HG02588 (cell line): ENCODE measurements around the gene CARD8.

ENCODE experiments used
- ATAC-seq: cut with Tn5 transposase; IDR thresholded peaks from one replicate; pipeline ENCODE4 v1.9.1; 2021; ENCODE audit warnings: mild to moderate bottlenecking, moderate library complexity; ENCODE audit not compliant: unreplicated experiment

Gene CARD8

DNA sequence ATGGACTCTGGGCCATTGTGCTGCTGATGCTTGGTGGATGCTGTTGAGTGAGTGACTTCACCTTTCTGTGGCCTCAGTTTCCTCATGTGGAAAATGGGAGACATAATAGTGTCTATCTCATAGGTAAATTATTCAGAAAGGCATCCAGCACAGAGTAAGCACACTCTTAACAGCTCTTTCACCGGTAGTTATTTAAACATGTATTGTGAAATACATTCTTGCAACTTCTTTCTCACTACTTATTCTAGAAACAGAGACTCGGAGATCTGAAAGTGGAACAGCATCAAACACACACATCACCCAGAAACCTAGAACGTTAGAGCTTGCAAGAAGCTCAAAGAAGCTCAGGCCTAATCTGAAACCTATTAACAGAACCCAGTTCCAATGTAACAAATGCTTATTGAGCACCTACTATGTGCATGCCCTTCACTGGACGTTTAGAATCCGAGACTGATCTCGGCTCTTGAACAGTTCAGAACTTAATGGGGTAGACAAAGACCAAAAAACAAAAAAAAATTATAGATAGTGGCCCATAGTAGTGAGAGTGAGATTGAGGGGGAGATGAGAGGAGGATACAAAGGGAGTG, 81.2 kb downstream of the CARD8 start:
- ATAC-seq = no peak

DNA sequence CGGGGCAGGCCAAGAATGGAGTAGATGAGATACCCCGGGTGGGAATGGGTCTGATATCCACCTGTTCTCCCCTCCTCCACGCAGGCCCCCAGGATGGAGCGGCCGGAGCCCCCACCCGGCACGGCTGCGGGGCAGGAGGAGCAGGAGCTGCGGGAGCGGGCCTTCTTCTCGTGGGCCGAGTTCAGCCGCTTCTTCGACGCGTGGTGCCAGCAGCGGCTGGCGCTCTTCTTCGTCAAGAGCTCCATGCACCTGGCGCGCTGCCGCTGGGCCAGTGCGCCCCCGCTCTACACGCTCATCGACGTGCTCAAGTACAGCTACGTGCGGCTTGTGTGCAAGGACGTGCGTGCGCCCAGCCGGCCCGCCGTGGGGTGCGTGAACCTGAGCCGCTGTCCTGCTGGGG, 84.0 kb downstream of the CARD8 start:
- no peak for ATAC-seq

GRCh38 chr19:48170817-48171347, 84.8 kb downstream of the CARD8 start:
- ATAC-seq = peak; percentile 1

GRCh38 chr19:48169939-48170803, 85.5 kb downstream of the CARD8 start, which contains the start of the genes LIG1 and ZSWIM9:
LIG1 (minus strand) TSS chr19:48170344; CDS start chr19:48165566, 4,778 bp downstream.
ZSWIM9 (plus strand) TSS chr19:48170680; CDS start chr19:48171803, 1,123 bp downstream.
- peak; percentile 80 for ATAC-seq

DNA sequence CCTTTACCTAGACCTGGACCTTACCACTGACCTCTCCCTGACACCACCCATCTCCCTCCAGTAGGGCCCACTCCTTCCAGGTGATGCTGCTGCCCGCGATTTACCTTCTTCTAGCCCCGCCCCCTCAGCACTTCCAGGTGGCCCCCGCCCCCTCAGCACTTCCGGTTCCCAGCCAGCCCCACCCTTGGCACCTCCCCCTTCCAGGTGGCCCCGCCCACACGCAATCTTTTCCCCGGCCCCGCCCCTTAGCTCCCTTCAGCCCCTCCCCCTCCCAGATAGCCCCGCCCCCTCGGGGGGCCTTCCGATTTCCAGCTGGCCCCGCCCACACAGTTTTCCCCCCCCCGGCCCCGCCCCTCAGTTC, 86.2 kb downstream of the CARD8 start:
- ATAC-seq = no peak

DNA sequence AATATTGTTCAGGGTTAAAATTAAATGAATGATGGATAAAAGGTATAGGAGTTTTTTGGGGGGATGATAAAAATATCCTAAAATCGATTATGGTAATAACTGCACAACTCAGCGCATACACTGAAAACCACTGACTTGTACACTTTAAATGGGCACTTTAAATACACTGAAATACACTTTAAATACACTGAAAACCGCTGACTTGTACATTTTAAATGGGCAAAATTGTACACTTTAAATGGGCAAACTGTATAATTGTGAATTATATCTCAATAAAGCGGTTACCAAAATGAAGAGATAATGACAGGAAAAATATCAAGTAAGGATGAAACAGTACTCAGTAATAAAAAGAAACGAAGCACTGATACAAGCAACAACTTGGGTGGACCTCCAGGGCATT, 87.0 kb downstream of the CARD8 start:
- no peak for ATAC-seq

GRCh38 chr19:48158210-48158790, 97.4 kb downstream of the CARD8 start:
- ATAC-seq = no peak
